NCI-H82 treated with DMSO at 0.1 percent for 48 hours (cell line): ENCODE data around the gene PNKP.
"Not testable (repeated sequence)": the region's sequence is repeated elsewhere in the genome, so short reads cannot be mapped to it uniquely, and the experiment has no call there.

ENCODE experiments used
- DNase-seq: peaks from one replicate; lab custom pipeline; 2025; ENCODE audit not compliant: unreplicated experiment; lab: John Stamatoyannopoulos, UW

Gene PNKP

DNA sequence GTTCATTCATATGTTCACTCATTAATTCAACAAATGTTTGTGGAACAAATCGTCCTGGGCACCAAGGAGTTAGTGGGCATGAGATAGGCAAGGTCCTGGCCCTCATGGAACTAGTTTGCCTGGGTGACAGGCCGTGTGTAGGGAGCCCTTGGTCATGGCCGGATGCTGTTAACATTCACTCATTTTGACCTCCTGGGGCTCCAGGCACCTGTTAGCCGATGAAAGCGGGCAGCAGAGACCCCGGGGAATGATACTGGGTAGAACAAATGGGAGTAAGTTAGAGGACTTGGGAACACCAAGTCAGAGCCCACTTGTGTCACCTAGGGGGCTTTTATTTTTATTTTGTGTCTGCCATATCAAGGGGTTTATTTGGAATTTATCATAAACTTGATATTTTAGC lies 42.7 kb downstream of the PNKP start:
- no peak for DNase-seq

- DNase-seq, result no peak
These were observed 43.9 kb downstream of the PNKP start for GRCh38 chr19:49823472-49823871.

DNA sequence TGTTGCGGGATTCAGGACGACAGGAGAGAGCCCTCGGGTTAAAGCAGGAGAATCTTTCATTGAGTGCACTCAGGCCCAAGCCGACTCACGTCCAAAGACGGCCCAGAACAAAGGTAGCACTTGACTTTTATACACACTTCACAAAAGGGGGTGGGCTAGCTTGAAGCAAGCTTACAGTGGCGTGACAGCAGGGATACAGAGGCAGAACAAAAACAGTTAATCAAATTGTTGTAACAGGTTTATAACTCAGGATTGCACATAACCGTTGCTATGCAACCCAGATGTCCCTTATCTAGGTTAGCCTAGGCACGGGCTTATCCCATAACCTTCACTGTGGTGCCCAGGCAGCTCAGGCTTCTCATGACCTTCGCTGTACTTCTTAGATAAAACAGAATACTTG lies 47.3 kb downstream of the PNKP start:
- peak; percentile 96 for DNase-seq

- DNase-seq, result not testable (repeated sequence)
These were observed 47.8 kb downstream of the PNKP start for GRCh38 chr19:49819452-49820115.

- no peak for DNase-seq
These were observed 48.6 kb downstream of the PNKP start for GRCh38 chr19:49818649-49819370.

DNA sequence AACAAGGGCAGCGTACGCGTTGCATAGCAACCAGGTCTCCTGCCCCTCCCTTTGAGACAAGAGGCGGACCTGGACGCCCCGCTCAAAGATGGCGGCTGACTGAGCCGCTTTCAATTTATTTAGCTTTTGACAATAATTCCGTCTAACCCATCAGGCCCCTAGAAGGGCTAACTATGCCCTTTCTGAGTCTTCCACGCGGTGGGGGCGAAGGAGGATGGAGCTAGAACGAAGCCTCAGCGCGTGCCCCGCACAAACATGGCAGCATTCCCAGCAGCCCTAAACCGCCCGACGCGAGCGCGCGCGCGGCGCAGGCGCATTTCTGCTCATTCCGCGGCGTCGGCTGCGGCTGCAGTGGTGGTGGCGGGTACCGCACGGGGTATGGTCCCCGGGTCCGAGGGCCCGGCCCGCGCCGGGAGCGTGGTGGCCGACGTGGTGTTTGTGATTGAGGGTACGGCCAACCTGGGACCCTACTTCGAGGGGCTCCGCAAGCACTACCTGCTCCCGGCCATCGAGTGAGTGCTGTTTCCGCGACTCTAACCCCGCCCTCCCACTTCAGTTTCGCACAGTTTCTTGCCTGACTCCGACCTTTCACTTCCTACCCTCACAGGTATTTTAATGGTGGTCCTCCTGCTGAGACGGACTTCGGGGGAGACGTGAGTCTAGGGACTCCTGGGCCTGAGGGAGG lies 49.3 kb downstream of the PNKP start, which contains the start of gene MED25:
MED25 (plus strand) TSS at position 326 of the 685 bp plus-strand sequence; CDS start at position 379, 53 bp downstream.
- peak; percentile 86 for DNase-seq

GRCh38 chr19:49816590-49816989 lies 50.8 kb downstream of the PNKP start:
- no peak for DNase-seq

GRCh38 chr19:49814010-49814409 lies 53.4 kb downstream of the PNKP start:
- DNase-seq, result no peak

- peak; percentile 98 for DNase-seq
These were observed 54.1 kb downstream of the PNKP start, which contains the start of gene FUZ for GRCh38 chr19:49812997-49813861. TSS of gene FUZ (minus strand) at chr19:49813292. CDS start at chr19:49813106, 186 bp downstream.

DNA sequence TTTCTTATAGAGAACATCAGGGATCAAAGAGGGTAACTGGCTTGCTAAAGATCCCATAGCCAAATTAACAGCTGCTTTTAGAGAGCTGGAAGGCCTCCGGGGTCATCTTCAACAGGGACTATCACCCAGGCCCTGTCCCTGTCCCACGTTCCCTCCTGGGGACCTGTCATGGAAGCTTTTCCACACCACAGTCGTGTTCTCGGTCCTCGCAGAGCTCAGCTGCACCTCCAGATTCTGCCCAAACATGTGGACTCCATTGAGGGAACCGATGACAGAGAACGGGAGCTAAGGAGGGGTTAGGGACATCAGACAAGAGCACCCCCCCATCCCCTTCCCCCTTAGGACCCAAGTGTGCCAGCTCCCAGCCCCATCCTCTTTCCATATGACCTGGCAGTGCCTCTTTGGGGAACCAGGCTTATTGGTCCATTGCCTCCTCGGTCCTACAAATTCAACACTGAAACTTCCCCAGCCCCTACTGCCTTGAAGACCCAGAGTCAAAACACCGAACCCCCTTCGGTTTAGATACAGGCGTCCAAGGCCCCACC lies 54.9 kb downstream of the PNKP start:
- no peak for DNase-seq

DNA sequence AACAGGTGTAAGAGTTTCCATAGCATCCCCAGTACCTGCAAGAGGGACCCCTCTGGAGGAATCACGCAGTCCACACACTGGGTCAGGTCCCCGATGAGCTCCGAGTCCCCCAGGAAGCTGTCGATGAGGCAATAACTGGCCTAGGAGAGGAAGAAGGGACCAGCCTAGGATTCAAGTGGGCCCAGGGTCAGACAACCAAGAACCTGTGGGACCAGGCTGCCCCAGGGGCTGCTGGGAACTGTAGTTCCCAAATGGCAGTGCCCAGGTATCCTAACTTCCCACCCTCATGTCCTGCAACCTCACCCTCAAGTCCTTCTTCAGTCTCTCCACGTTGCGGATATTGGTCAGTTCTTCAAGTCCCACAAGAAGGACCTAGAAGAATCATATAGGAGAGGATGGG lies 56.0 kb downstream of the PNKP start:
- no peak for DNase-seq
